Epithelial cell of prostate (primary cell): Measurements from ENCODE around the gene FKBP5.

ENCODE experiments used
- DNase-seq: peaks from one replicate; pipeline ENCODE4 v3.0.0-alpha.2; 2011; ENCODE audit warnings: low read depth, low spot score
- H3K27ac ChIP-seq: fragments of 450-650 bp; 2 replicates; pipeline ENCODE4 v1.5.1; 2017; ENCODE audit warnings: mild to moderate bottlenecking

The FKBP5 gene

DNA sequence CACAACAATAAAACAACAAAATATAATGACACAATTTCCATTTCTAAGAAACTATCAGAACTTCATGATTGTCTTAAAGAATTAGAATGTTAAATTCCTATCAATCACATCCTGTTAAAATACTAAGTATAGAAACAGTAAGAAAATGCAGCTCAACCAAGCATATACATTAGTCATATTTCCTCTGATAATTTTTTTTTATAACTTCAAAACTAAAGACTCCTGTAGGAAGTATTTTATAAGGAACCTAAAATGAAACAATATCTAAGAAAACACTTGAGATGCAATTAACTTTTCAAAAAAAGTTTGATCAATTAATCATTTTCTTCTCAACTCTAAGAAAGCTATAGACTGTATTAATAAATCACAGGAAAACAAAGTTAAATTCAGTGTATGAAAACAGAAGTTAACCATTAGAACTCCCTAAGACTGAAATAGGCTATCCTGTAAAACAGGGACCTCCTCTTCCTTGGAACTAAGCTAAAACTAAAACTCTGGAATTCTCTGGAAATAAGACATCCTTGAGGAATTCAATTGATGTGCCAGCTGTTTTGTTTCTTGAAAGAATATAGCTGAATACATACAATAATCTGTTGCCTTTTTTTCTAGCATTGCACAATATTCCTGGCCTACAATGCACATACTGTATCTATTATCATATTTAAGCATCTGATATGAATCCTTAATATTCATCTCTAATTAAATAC is 19.8 kb downstream of the FKBP5 start:
- peak overlapping the region; percentile 41 for H3K27ac ChIP-seq
- DNase-seq: no peak

DNA sequence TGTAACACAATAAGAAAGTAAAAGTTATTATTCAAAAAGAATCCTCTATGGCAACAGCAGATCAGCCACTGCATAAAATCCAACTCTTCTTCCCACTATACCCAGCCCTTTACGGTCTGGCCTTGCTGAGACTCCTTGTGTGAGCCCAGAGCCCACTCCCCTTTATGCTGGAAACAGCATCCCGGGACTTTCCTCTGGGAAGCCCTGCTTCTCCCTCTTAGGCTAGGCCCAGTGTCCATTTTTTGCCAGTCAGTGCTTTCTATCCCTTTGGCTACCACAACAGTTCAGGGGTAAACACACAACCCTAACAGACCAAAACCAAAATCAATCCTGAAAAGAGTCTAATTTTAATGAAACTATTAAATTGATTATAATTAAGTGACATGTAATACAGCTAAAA is 20.6 kb downstream of the FKBP5 start:
- no peak for DNase-seq

DNA sequence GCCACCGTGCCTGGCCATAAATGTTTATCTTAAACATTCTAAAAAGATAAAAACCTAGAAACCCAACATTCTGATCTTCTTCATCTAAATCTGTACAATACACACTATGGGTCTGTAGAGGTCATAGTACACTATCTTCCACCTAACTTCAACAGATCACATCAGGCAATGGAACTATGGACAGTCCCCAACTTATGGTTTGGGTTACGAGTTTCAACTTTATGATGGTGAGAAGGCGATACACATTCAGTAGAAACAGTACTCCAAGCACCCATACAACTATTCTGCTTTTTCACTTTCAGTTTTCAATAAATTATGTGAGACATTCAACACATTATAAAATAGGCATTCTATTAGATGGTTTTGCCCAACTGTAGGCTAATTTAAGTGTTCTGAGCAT is 23.1 kb downstream of the FKBP5 start:
- DNase-seq: no peak
- no peak overlapping the region for H3K27ac ChIP-seq

More for the DNA sequence above, 20.6 kb downstream of the FKBP5 start:
- no peak overlapping the region for H3K27ac ChIP-seq

DNA sequence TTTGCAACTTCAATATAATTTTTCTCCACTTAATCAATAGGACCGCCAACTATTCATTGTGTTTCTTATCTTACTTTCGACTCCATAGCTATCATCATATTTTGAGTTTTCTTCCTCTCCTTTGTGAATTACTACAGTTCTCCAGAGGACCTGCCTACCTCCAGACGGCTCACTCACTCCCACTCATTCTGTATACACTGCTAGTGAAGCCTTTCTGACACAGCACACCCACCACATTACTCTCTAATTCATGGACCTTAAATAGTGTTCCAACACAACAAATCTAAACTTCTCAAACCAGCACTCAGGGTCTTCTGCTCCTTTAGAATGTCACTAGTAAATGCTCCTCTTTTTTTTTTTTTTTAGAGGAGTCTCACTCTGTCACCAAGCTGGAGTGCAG is 23.8 kb downstream of the FKBP5 start:
- no peak for DNase-seq
- no peak overlapping the region for H3K27ac ChIP-seq

DNA sequence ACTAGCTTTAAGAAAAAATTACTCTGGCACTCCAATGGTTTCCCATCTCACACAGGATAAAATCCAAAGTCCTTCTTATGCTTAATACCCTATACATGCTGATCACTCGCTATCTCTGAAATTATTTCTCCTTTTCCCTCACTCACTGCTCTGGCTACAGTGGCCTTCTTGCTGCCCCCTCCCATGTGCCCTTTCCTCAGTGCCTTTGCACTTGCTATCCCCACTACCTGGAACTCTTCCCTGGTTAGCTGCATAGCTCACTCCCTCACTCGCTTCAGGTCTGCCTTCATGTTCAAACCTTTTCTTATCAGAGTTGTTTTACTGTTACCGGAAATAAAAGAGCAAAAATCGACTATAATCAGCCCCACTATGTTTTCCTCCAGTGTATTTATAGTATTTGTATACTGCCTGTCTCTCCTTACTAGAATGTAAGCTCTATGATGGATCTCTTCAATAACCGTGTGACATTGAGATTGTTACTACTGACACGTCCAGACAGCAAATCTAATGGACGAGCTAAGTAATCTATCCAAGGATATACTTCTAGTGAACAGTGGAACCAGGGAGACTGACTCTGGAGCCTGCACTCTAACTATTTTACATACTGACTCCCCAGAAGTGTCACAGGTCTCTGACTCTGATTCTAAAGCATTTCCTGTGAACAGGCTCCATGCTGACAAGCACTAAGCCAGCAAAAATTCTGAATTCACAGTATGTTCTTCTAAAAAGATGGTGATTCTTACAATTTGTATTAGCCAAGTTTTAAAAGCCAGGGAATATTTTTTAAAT is 25.1 kb downstream of the FKBP5 start:
- peak overlapping the region; percentile 40 for H3K27ac ChIP-seq
- no peak for DNase-seq

DNA sequence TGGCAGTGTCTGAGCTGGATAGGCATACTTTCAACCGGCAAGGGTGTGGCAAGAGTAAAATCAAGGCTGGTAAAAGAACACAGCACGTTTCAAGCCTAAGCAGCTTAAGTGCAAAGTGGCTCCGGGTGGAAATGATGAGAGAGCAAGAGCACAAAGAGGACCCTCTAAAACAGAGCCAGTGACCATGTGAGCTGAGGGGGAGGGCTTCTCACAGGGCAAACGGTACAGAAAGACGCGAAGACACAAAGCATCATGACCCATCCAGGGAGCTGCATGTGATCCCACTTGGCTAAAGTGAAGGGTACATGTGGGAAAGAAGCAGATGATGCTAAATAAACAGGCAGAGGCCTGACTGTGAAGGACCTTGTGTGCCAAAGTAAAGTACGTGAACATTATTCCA is 25.7 kb downstream of the FKBP5 start:
- H3K27ac ChIP-seq: no peak overlapping the region
- DNase-seq: no peak

DNA sequence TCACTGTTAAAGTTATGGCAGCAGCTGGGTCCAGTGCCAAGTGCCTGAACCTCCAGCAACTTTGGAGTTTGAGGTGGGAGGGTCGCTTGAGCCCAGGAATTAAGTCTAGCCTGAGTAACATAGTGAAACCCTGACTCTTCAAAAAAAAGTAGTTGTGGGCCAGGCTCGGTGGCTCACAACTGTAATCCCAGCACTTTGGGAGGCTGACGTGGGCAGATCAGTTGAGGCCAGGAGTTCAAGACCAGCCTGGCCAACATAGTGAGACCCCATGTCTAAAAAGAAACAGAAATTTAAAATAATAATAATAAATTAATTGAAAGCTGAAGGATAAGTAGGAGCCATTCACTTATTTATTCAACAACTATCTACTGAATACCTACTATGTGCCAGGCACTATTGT is 33.8 kb downstream of the FKBP5 start:
- H3K27ac ChIP-seq: no peak overlapping the region
- DNase-seq: no peak

DNA sequence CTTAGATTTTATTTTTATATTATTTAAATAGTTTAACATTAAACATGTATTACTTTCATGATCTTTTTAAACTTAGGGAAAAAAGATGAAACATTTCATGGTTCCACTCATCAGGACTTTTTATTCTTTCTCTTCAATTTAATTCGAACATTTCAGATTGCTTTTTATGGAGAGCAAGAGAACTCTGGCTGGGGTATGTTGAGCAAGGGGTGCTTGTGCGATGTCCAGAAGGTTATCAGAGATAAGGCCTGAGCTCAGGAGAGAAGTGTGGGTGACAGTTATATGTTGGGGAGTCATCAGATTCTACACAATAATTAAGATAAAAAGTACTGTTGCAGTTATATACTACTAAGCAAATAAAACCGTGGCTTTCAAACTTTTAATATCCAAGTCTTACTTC is 37.5 kb downstream of the FKBP5 start:
- H3K27ac ChIP-seq: no peak overlapping the region
- no peak for DNase-seq

DNA sequence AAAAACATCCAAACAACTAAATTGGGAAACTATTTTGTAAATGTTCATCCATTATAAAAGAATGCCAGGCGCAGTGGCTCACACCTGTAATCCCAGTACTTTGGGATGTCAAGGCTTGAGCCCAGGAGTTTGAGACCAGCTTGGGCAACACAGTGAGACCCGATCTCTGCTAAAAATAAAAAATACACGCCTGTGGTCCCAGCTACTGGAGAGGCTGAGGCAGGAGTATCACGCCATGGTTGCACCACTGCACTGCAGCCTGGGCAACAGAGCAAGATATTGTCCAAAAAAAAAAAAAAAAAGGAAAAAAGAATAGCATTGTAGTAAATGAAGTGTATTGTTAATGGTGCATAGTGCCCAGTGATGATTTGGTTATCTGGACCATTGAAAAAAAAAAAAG is 38.7 kb downstream of the FKBP5 start:
- H3K27ac ChIP-seq: no peak overlapping the region
- no peak for DNase-seq

DNA sequence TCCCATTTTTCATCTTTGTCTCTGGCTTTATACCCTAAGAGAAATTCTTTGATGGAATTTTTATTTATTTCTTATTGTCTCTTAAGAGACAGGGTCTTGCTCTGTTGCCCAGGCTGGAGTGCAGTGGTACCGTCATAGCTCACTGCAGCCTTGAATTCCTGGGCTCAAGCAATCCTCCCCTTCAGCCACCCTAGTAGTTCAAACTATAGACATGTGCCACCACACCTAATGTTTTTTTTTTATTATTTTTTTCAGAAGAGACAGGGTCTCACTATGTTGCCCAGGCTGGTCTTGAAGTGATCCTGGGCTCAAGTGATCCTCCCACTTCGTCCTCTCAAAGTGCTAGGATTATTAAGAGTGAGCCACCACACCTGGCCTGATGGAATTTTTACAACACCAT is 40.5 kb downstream of the FKBP5 start:
- no peak overlapping the region for H3K27ac ChIP-seq
- no peak for DNase-seq

DNA sequence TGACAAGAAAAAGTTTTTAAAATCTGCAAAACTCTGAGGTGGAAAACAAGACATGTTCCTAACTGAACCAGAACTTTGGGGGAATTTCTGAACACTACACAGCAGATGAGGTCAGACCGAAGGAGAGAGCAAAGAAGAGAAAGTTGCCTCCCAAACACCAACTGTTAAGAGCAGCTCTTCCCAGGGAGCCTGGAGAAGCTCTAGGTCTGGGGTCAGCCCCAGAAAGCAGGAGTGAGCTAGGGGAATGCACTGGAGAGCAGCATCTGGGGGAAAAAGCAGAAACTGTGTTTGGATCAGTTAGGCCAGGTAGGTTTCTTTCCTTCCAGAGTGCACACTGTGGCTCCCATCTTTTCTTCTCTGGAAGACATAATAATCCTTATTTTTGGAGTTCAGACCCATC is 41.3 kb downstream of the FKBP5 start:
- no peak for DNase-seq
- no peak overlapping the region for H3K27ac ChIP-seq

DNA sequence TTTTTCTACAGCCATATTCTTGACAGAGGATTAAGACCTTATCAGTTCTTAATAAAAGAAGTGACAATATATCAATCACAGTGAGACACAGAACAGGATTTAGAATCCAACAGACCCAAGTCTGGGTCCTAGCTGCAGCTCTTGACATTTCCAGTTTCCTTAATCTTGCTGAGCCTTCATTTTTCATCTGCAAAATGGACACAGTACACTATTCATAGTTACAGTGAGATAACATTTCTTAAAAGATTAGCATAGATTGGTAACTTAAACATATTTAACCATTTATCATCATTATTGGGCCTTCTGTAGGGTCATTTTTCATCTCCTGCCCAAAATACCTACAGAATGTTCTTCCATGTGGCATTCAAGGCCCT is 45.6 kb downstream of the FKBP5 start:
- H3K27ac ChIP-seq: no peak overlapping the region
- no peak for DNase-seq

DNA sequence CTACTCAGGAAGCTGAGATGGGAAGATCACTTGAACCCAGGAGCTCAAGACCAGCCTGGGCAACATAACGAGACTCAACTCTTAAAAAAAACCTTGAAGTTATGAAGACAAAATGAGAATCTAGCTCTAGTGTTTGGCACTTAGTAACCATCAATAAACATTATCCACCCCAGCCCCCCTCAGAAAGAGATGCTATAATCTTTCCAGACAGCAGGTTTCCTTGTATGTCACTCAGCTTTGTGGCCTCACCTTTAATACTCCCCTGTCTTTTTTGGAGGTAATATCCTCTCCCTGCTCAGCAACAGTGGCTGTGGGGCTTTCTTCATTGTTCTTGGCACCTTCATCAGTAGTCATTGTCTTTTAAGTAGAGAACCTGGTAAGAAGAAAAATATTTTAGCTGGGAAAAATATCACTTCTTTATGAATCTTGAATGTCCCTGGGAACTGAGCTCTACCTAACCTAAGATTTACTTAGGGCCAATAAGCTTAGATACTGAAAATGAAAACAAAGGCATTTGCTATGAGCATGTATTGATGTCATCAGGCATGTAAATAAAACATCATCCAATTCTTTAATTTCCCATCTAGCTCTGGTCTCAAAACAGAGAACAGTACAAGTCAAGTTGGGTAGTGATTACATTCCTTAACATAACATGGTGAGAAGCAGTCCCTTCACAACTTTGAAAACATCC is 46.1 kb downstream of the FKBP5 start:
- H3K27ac ChIP-seq: no peak overlapping the region
- DNase-seq: no peak

DNA sequence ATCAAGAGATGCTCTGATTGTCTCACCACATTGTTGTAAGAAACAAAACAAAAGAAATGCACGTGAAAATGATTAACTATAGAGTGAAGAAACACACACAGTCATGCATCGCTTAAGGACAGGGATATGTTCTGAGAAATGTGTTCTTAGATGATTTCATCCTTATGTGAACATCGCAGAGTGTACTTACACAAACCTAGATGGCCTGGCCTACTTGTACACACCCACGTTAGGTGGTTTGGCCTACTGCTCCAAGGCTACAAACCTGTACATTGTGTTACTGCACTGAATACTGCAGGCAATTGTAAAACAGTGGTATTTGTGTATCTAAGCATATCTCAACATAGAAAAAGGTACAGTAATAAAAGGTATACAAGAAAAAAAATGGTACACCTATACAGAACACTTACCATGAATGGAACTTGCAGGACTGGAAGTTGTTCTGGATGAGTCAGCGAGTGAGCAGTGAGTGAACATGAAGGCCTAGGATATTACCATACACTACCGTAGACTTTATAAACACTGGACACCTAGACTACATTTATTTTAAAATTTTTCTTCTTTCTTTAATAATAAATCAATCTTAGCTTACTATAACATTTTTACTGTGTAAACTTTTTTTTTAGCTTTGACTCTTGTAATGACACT is 48.6 kb downstream of the FKBP5 start:
- peak; percentile 10 for DNase-seq
- H3K27ac ChIP-seq: peak overlapping the region; percentile 48

DNA sequence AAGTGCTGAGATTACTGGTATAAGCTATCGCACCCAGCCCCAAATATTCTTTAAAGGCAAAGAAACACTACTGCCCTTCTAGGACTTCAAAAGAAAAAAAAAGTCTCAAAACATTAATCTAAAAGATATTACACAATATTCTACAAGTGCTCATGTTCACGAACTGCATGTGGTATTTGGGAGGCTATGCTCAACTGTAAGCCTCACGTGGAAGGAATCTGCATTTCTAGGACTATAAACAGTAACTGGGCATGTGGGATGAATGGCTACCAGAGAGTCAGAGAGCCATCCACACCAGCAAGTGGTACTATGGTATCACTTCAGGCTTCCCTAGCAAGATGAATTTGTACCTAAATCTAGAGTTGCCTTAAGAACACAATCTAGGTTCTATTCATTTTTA is 50.0 kb downstream of the FKBP5 start:
- H3K27ac ChIP-seq: no peak overlapping the region
- DNase-seq: no peak

DNA sequence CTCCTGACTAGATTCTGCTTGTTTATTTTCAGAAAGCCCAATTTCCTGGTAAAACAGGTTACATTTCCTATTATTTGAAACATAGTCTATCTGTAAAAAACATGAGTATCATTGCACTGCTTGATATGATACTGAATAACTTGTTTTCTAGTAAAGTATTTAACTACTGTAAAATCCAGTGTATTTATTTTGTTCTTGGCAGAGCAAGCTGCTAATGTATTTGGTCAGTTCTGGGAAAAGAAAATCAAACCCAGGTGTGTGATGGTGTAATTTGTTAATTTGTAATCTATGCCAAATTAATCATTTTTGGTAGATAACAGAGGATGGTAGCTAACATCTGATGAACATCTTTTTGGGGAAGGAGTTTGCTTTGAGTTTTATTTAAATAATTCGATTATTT is 50.8 kb downstream of the FKBP5 start:
- no peak overlapping the region for H3K27ac ChIP-seq
- no peak for DNase-seq

DNA sequence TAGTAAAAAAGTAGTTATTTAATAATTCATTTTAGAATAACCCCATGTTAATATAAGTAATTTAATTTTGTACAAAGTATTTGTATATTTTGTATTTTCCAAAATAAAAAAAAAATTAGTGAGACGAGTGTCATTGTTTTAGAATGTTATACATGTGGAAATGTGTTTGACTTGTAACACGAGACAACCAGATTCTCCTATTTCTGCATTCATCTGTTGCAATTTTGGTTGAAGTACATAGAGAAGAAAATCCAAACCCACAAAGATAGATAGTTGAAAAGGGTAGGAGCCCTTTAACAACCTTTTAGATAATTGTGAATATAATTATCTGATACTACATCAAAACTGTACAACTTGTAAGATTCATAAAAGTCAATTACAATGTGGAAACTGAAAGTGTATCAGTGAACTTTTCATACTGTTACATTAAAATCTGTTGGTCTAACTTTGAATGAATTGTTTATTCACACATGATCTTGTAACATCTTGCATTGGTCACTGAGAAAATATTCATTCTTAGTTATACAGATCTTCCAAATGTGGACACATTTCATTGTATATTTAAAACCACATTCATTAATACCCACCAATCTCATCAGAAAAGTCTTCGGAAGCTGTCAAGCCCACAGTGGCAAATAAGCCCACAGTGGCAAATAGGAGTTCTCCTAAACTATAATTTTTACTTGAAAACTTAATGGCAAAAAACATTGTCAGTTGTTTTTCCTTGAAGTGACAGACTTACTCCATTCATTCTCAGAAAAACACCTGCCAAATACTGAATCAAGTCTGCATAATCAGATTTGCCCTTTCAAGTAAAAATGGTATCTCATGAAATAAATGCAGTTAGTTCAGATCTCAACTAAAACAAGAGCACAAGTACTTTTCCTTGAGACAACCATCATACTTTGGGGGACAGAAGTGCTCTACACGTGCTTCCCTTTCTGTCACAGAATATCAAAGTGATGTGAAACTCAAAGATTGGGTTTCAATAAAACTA is 52.8 kb downstream of the FKBP5 start:
- no peak overlapping the region for H3K27ac ChIP-seq
- no peak for DNase-seq

DNA sequence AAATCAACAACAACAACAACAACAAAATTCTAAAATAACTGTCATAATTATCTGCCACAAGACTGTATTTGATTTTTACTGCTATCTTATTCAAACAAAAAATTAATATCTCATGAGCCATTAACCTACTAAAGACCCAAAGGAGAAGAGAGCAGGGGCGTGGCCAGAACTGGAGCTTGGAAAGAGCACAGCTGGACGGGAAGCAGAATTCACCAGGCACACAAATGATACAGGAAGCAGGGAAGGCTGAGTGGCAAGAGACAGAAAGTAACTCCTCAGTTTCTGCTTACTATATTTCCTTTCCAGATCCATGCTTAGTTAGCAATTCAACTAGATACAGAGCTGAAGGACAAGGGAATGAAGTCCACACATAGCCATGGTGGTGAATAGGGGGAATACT is 54.4 kb downstream of the FKBP5 start:
- peak overlapping the region; percentile 6 for H3K27ac ChIP-seq
- no peak for DNase-seq

DNA sequence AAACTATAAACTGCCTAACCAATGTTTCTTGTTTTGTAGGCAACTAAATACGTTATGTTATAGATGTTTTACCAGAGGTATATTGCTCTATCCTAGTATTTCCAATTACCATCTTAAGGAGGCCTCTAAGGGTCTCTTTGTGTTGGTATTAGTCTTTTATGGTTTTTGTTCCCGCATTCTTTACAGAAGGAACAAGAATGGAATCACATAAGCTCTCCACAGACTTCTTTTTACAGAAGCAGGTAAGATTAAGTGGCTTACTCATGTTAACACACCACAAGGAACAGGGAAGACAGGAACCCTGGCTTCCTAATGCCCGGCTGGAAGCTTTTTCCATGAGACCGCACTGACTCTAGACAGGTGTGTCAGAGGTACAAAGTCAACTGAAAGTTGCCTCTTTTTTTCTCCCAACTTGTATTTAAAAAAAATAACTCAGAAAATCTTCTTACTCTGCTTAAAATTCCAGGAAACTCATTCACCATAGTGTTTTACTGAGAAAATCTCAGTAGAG is 55.1 kb downstream of the FKBP5 start:
- peak overlapping the region; percentile 6 for H3K27ac ChIP-seq
- DNase-seq: no peak
